Neuronal stem cell (in vitro differentiated cells): ENCODE results near the gene RNF40. TPM values are rescaled to one million over a fixed set of nuclear protein-coding genes. Genes with fewer than 3 reads are reported as not detected.
A peak's percentile ranks its signal among the peaks of the same experiment; 100 is the strongest.
"Not testable (repeated sequence)": the region's sequence is repeated elsewhere in the genome, so short reads cannot be mapped to it uniquely, and the experiment has no call there.

Source experiments
- DNase-seq: peaks from one replicate; pipeline ENCODE4 v3.0.0-alpha.2; 2013; ENCODE audit warnings: low spot score
- H2AFZ ChIP-seq: one replicate; pipeline ENCODE4 v1.6.1; 2013; ENCODE audit warnings: mild to moderate bottlenecking, low read length, inconsistent platforms
- H2AK5ac ChIP-seq: 2 replicates; pipeline ENCODE4 v1.6.1; 2013; ENCODE audit warnings: low read depth, mild to moderate bottlenecking, inconsistent platforms, low read length, moderate library complexity, mixed read lengths
- H2BK120ac ChIP-seq: 2 replicates; pipeline ENCODE4 v1.6.1; 2013; ENCODE audit warnings: low read depth, mild to moderate bottlenecking, inconsistent platforms, low read length, moderate library complexity, mixed read lengths
- H2BK12ac ChIP-seq: one replicate; pipeline ENCODE4 v1.6.1; 2013; ENCODE audit warnings: low read length, inconsistent platforms
- H2BK15ac ChIP-seq: 2 replicates; pipeline ENCODE4 v1.6.1; 2013; ENCODE audit warnings: mild to moderate bottlenecking, low read length, inconsistent platforms, mixed read lengths
- H2BK5ac ChIP-seq: one replicate; pipeline ENCODE4 v1.6.1; 2013; ENCODE audit warnings: inconsistent platforms, mild to moderate bottlenecking, low read length, moderate library complexity
- H3K14ac ChIP-seq: one replicate; pipeline ENCODE4 v1.6.1; 2013; ENCODE audit warnings: low read length, inconsistent platforms
- H3K18ac ChIP-seq: 2 replicates; pipeline ENCODE4 v1.6.1; 2013; ENCODE audit warnings: low read length, inconsistent platforms
- H3K23ac ChIP-seq: 2 replicates; pipeline ENCODE4 v1.6.1; 2013; ENCODE audit warnings: low read depth, mild to moderate bottlenecking, mixed read lengths, low read length, inconsistent platforms; ENCODE audit not compliant: poor library complexity
- H3K27ac ChIP-seq: replicated peaks from 3 replicates; pipeline ENCODE4 v1.5.1; 2013; ENCODE audit warnings: low read length, inconsistent platforms
- H3K27me3 ChIP-seq, 3 experiments: 2 replicates each; pipeline ENCODE4 v1.6.1; 2013; ENCODE audit warnings: low read length in 3 of 3, mild to moderate bottlenecking in 2 of 3, inconsistent platforms in 1 of 3, low read depth in 1 of 3, mixed read lengths in 1 of 3, moderate library complexity in 1 of 3; ENCODE audit not compliant: control insufficient read depth in 3 of 3, insufficient read depth in 3 of 3
- H3K36me3 ChIP-seq, 2 donors: replicated peaks in 1 of 2; 2 replicates each; pipeline ENCODE4 v1.6.1; 2013; ENCODE audit warnings: low read length in 2 of 2; ENCODE audit not compliant: control insufficient read depth in 2 of 2, insufficient read depth in 2 of 2
- H3K4ac ChIP-seq: 2 replicates; pipeline ENCODE4 v1.6.1; 2013; ENCODE audit warnings: inconsistent platforms, mild to moderate bottlenecking, low read length, moderate library complexity
- H3K4me1 ChIP-seq, 2 donors: 1 replicate in 1 of 2; 2 replicates in 1 of 2; pipeline ENCODE4 v1.6.1; 2013; ENCODE audit warnings: low read length in 2 of 2, low read depth in 1 of 2; ENCODE audit not compliant: control insufficient read depth in 2 of 2, insufficient read depth in 1 of 2
- H3K4me2 ChIP-seq: one replicate; pipeline ENCODE4 v1.6.1; 2013; ENCODE audit warnings: mild to moderate bottlenecking, low read length, inconsistent platforms; ENCODE audit not compliant: insufficient read depth, poor library complexity, severe bottlenecking
- H3K4me3 ChIP-seq, 2 donors: 2 replicates each; pipeline ENCODE4 v1.5.1; 2013; ENCODE audit warnings: low read length in 2 of 2, mild to moderate bottlenecking in 2 of 2, inconsistent platforms in 1 of 2, moderate library complexity in 1 of 2
- H3K79me1 ChIP-seq: one replicate; pipeline ENCODE4 v1.6.1; 2013; ENCODE audit warnings: low read depth, mild to moderate bottlenecking, inconsistent platforms, low read length, moderate library complexity
- H3K9ac ChIP-seq: one replicate; pipeline ENCODE4 v1.6.1; 2013; ENCODE audit warnings: mild to moderate bottlenecking, low read depth, low read length, inconsistent platforms; ENCODE audit not compliant: poor library complexity
- H3K9me3 ChIP-seq, 2 donors: replicated peaks in 1 of 2; 2 replicates each; pipeline versions ENCODE3 to v1.6.1; 2013; ENCODE audit warnings: low read length in 2 of 2, mild to moderate bottlenecking in 2 of 2, inconsistent platforms in 1 of 2, low read depth in 1 of 2, mixed read lengths in 1 of 2, moderate library complexity in 1 of 2; ENCODE audit not compliant: control insufficient read depth in 2 of 2, insufficient read depth in 1 of 2
- H4K8ac ChIP-seq: one replicate; pipeline ENCODE4 v1.6.1; 2013; ENCODE audit warnings: low read depth, mild to moderate bottlenecking, inconsistent platforms, low read length, moderate library complexity
- H4K91ac ChIP-seq: one replicate; pipeline ENCODE4 v1.6.1; 2013; ENCODE audit warnings: low read length, low read depth, mild to moderate bottlenecking, inconsistent platforms; ENCODE audit not compliant: poor library complexity
- WGBS, 2 donors: extraction: QIAGEN DNeasy Blood & Tissue Kit; methylation state at CpG; one replicate each; pipeline ENCODE4 v1.1.7; 2013; ENCODE audit warnings: missing lambda C conversion rate in 2 of 2, mixed read lengths in 1 of 2; ENCODE audit not compliant: insufficient read length in 2 of 2, insufficient replicate concordance in 1 of 2; ENCODE audit errors: extremely low coverage in 2 of 2; 5-methylcytosine and 5-hydroxymethylcytosine counted together
- small RNA-seq: library from polyadenylated mRNA; stranded (forward); fragments of <200 nt; extraction: miRNeasy Mini kit (QIAGEN cat#:217004); gene quantifications from one replicate; pipeline ENCODE3, GENCODE V24; 2013; ENCODE audit not compliant: insufficient read depth

The RNF40 gene

GRCh38 chr16:30821441-30821840 lies 59.3 kb downstream of the RNF40 start:
- not testable (repeated sequence) for H2BK12ac ChIP-seq, H2BK120ac ChIP-seq, H3K79me1 ChIP-seq, H3K18ac ChIP-seq, H3K9me3 ChIP-seq, H3K4me1 ChIP-seq, H2AK5ac ChIP-seq, H3K27me3 ChIP-seq, H4K91ac ChIP-seq, H3K27ac ChIP-seq, H3K4ac ChIP-seq, H2BK15ac ChIP-seq, H3K36me3 ChIP-seq, H3K9ac ChIP-seq, H3K14ac ChIP-seq, H2AFZ ChIP-seq, H3K23ac ChIP-seq, H3K4me2 ChIP-seq, H3K4me3 ChIP-seq, DNase-seq, H4K8ac ChIP-seq
- peak overlapping the region; percentile 66 for H2BK5ac ChIP-seq
- no CpG with 5 or more reads among the region's 9 CpGs for WGBS, 2 donors

GRCh38 chr16:30821891-30822290 lies 59.8 kb downstream of the RNF40 start:
- Histone ChIP-seq H3K9ac (no peak overlapping the region), H3K4me3 (no peak overlapping the region), H2BK120ac (no peak overlapping the region), H3K4me2 (no peak overlapping the region), H3K4ac (no peak overlapping the region), H2BK12ac (no peak overlapping the region), H3K27ac (no peak overlapping the region), H3K27me3 (no peaks in the 10 kb centered on the region), H2AK5ac (no peak overlapping the region), H3K4me1 (no peaks in the 10 kb centered on the region), H2AFZ (no peak overlapping the region), H3K9me3 (no peaks in the 10 kb centered on the region), H3K36me3 (no peaks in the 10 kb centered on the region), H4K8ac (no peak overlapping the region), H3K79me1 (no peaks in the 10 kb centered on the region), H3K18ac (peak overlapping the region; percentile 17), H2BK15ac (peak overlapping the region; percentile 49), H2BK5ac (no peak overlapping the region), H4K91ac (no peak overlapping the region), H3K14ac (no peak overlapping the region), H3K23ac (peak overlapping the region; percentile 73)
- DNase-seq = no peak
- no CpG with 5 or more reads among the region's 17 CpGs for WGBS, 2 donors

Small RNA genes within 50 kb of the gene (small RNA-seq; reads per million reads assigned to genes)
- not detected for gene RF00017
